Osteoblast (primary cell): ENCODE results near the gene ST6GALNAC3. TPM values are rescaled to one million over a fixed set of nuclear protein-coding genes. Genes with fewer than 3 reads are reported as not detected.

Experiments
- DNase-seq: peaks from one replicate; pipeline ENCODE4 v3.0.0; 2011; ENCODE audit warnings: low spot score, mixed read lengths; ENCODE audit not compliant: insufficient read length; ENCODE audit errors: missing footprints
- H2AFZ ChIP-seq: 2 replicates; pipeline ENCODE4 v1.6.0; 2011; ENCODE audit warnings: mild to moderate bottlenecking, low read length
- H3K27ac ChIP-seq: 2 replicates; pipeline ENCODE4 v1.5.1; 2011; ENCODE audit warnings: mild to moderate bottlenecking, low read depth, low read length, moderate library complexity
- H3K27me3 ChIP-seq: 2 replicates; pipeline ENCODE4 v1.6.0; 2012; ENCODE audit warnings: mild to moderate bottlenecking, control low read depth, inconsistent platforms, low read length, moderate library complexity; ENCODE audit not compliant: insufficient read depth
- H3K36me3 ChIP-seq: 2 replicates; pipeline ENCODE4 v1.5.1; 2011; ENCODE audit warnings: mild to moderate bottlenecking, low read length, control low read depth, moderate library complexity; ENCODE audit not compliant: insufficient read depth
- H3K4me1 ChIP-seq: 2 replicates; pipeline ENCODE4 v1.5.1; 2011; ENCODE audit warnings: mild to moderate bottlenecking, low read length, control low read depth, moderate library complexity; ENCODE audit not compliant: insufficient read depth
- H3K4me2 ChIP-seq: 2 replicates; pipeline ENCODE4 v1.6.0; 2011; ENCODE audit warnings: mild to moderate bottlenecking, low read length; ENCODE audit not compliant: insufficient read depth
- H3K4me3 ChIP-seq: fragments of 200-600 bp; sonication (generic); 3 replicates; pipeline ENCODE4 v1.5.1; 2012; ENCODE audit warnings: mild to moderate bottlenecking, low read length, inconsistent platforms; ENCODE audit not compliant: insufficient read depth
- H3K79me2 ChIP-seq: 2 replicates; pipeline ENCODE4 v1.6.0; 2012; ENCODE audit warnings: mild to moderate bottlenecking, low read length, control low read depth, inconsistent platforms; ENCODE audit not compliant: insufficient read depth
- H3K9me3 ChIP-seq: 2 replicates; pipeline ENCODE4 v1.5.1; 2011; ENCODE audit warnings: low read depth, low read length, control low read depth
- H4K20me1 ChIP-seq: 2 replicates; pipeline ENCODE4 v1.6.0; 2012; ENCODE audit warnings: mild to moderate bottlenecking, low read length, control low read depth; ENCODE audit not compliant: insufficient read depth
- CTCF ChIP-seq: IDR thresholded peaks from 2 replicates; pipeline ENCODE4 v1.5.1; 2011; ENCODE audit warnings: mild to moderate bottlenecking, low read depth, low read length, moderate library complexity; ENCODE audit errors: extremely low read depth
- total RNA-seq: library from RNA; depleted of rRNA; stranded (reverse); fragments of >200 nt; gene quantifications from 2 replicates; pipeline ENCODE4 v1.2.3, GENCODE V29; 2012

ST6GALNAC3 gene
- total RNA-seq, 1 donor: not detected

- no peak for DNase-seq
- Histone ChIP-seq H3K79me2 (no peaks in the 10 kb centered on the region), H3K27ac (no peak overlapping the region), H2AFZ (no peak overlapping the region), H3K4me3 (no peak overlapping the region), H4K20me1 (no peaks in the 10 kb centered on the region), H3K27me3 (no peaks in the 10 kb centered on the region), H3K9me3 (no peaks in the 10 kb centered on the region), H3K4me2 (no peak overlapping the region), H3K36me3 (no peaks in the 10 kb centered on the region), H3K4me1 (no peaks in the 10 kb centered on the region)
- no peak for TF ChIP-seq CTCF
Observed at GRCh38 chr1:76105372-76105771, 30.8 kb downstream of the ST6GALNAC3 start.

GRCh38 chr1:76106251-76106650 is 31.7 kb downstream of the ST6GALNAC3 start:
- Histone ChIP-seq H3K4me1 (no peaks in the 10 kb centered on the region), H3K9me3 (no peaks in the 10 kb centered on the region), H4K20me1 (no peaks in the 10 kb centered on the region), H3K4me3 (no peak overlapping the region), H3K27ac (no peak overlapping the region), H3K27me3 (no peaks in the 10 kb centered on the region), H3K4me2 (no peak overlapping the region), H3K79me2 (no peaks in the 10 kb centered on the region), H2AFZ (no peak overlapping the region), H3K36me3 (no peaks in the 10 kb centered on the region)
- TF ChIP-seq CTCF: no peak
- DNase-seq: no peak

GRCh38 chr1:76106719-76107235 is 32.2 kb downstream of the ST6GALNAC3 start:
- H2AFZ ChIP-seq: no peak overlapping the region
- H3K4me1 ChIP-seq: no peaks in the 10 kb centered on the region
- no peak overlapping the region for H3K4me2 ChIP-seq
- no peak for TF ChIP-seq CTCF
- H3K9me3 ChIP-seq: no peaks in the 10 kb centered on the region
- H3K4me3 ChIP-seq: no peak overlapping the region
- no peaks in the 10 kb centered on the region for H3K27me3 ChIP-seq
- no peaks in the 10 kb centered on the region for H3K79me2 ChIP-seq
- H4K20me1 ChIP-seq: no peaks in the 10 kb centered on the region
- no peak for DNase-seq
- no peaks in the 10 kb centered on the region for H3K36me3 ChIP-seq
- no peak overlapping the region for H3K27ac ChIP-seq

- Histone ChIP-seq H2AFZ (no peak overlapping the region), H3K4me3 (no peak overlapping the region), H3K27ac (no peak overlapping the region), H3K4me2 (no peak overlapping the region), H3K79me2 (no peaks in the 10 kb centered on the region), H3K36me3 (no peaks in the 10 kb centered on the region), H3K4me1 (no peaks in the 10 kb centered on the region), H4K20me1 (no peaks in the 10 kb centered on the region), H3K27me3 (no peaks in the 10 kb centered on the region), H3K9me3 (no peaks in the 10 kb centered on the region)
- no peak for TF ChIP-seq CTCF
- DNase-seq: no peak
Observed at GRCh38 chr1:76109404-76109803, 34.9 kb downstream of the ST6GALNAC3 start.
